ENCODE measurements around the gene POC1B. TPM values are rescaled to one million over a fixed set of nuclear protein-coding genes. Genes with fewer than 3 reads are reported as not detected.
A peak's percentile ranks its signal among the peaks of the same experiment; 100 is the strongest.

Gene POC1B
- total RNA-seq, 1 experiment from 2014 or later = 17.8 TPM

DNA sequence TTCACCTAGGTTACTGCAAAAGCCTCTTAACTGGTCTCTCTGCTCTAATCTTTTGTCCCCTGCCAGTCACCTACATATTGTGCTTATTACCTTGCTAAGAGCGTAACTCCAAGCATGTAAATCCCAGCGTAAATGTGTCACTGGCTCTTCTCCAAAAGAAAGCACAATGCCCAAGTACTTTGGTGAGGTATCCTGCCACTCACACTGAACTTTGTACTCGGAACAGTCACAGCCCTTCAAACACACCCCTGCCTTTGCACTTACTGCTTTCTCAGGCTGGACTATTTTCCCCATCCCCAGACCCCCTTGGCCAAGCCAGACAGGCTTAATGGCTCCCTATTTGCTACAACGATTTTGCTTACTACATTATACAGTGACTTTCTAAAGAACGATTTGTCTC is 33.0 kb downstream of the POC1B start:
- Mint-ChIP-seq H3K4me3 (no peak overlapping the region), H3K4me1 (peaks cover 6% of the 10 kb centered on the region; the same call in 1 of the 2 replicates), H3K36me3 (peaks cover 5% of the 10 kb centered on the region), H3K27me3 (ENCODE audit: low read depth) (no peaks in the 10 kb centered on the region), H3K27ac (no peak overlapping the region), H3K9me3 (no peaks in the 10 kb centered on the region)
- ATAC-seq (no peak), DNase-seq (ENCODE audit: low spot score) (no peak)
- POLR2A ChIA-PET = no interaction called here
- TF ChIP-seq FOXJ3 (CRISPR knock-in tag; IDR thresholded peaks at IDR 0.05; ENCODE audit: borderline replicate concordance) (no peak), SMAD4 (CRISPR knock-in tag; IDR thresholded peaks at IDR 0.05) (no peak), CREB1 (CRISPR knock-in tag; IDR thresholded peaks at IDR 0.05) (no peak), SOX15 (CRISPR knock-in tag; IDR thresholded peaks at IDR 0.05) (no peak), ZNF121 (CRISPR knock-in tag; IDR thresholded peaks at IDR 0.05) (no peak), GRHL2 (CRISPR knock-in tag; IDR thresholded peaks at IDR 0.05; ENCODE audit: insufficient replicate concordance, severe bottlenecking) (no peak), EMX1 (CRISPR knock-in tag; IDR thresholded peaks at IDR 0.05) (no peak), ATF2 (CRISPR knock-in tag; IDR thresholded peaks at IDR 0.05; ENCODE audit: borderline replicate concordance, low read depth) (no peak), ZNF138 (CRISPR knock-in tag; conservative IDR thresholded peaks at IDR 0.05) (no peak), GABPB1 (CRISPR knock-in tag; IDR thresholded peaks at IDR 0.05) (no peak), TP53 (CRISPR knock-in tag; IDR thresholded peaks at IDR 0.05) (no peak)
- TF ChIP-seq, protein P1, sequence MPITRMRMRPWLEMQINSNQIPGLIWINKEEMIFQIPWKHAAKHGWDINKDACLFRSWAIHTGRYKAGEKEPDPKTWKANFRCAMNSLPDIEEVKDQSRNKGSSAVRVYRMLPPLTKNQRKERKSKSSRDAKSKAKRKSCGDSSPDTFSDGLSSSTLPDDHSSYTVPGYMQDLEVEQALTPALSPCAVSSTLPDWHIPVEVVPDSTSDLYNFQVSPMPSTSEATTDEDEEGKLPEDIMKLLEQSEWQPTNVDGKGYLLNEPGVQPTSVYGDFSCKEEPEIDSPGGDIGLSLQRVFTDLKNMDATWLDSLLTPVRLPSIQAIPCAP (CRISPR knock-in tag; IDR thresholded peaks at IDR 0.05) = no peak
- TF ChIP-seq, protein P2, sequence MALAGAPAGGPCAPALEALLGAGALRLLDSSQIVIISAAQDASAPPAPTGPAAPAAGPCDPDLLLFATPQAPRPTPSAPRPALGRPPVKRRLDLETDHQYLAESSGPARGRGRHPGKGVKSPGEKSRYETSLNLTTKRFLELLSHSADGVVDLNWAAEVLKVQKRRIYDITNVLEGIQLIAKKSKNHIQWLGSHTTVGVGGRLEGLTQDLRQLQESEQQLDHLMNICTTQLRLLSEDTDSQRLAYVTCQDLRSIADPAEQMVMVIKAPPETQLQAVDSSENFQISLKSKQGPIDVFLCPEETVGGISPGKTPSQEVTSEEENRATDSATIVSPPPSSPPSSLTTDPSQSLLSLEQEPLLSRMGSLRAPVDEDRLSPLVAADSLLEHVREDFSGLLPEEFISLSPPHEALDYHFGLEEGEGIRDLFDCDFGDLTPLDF (CRISPR knock-in tag; IDR thresholded peaks at IDR 0.05) = no peak
- TF ChIP-seq, protein P3, sequence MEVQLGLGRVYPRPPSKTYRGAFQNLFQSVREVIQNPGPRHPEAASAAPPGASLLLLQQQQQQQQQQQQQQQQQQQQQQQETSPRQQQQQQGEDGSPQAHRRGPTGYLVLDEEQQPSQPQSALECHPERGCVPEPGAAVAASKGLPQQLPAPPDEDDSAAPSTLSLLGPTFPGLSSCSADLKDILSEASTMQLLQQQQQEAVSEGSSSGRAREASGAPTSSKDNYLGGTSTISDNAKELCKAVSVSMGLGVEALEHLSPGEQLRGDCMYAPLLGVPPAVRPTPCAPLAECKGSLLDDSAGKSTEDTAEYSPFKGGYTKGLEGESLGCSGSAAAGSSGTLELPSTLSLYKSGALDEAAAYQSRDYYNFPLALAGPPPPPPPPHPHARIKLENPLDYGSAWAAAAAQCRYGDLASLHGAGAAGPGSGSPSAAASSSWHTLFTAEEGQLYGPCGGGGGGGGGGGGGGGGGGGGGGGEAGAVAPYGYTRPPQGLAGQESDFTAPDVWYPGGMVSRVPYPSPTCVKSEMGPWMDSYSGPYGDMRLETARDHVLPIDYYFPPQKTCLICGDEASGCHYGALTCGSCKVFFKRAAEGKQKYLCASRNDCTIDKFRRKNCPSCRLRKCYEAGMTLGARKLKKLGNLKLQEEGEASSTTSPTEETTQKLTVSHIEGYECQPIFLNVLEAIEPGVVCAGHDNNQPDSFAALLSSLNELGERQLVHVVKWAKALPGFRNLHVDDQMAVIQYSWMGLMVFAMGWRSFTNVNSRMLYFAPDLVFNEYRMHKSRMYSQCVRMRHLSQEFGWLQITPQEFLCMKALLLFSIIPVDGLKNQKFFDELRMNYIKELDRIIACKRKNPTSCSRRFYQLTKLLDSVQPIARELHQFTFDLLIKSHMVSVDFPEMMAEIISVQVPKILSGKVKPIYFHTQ (CRISPR knock-in tag; IDR thresholded peaks at IDR 0.05) = no peak
- TF ChIP-seq, protein P4, sequence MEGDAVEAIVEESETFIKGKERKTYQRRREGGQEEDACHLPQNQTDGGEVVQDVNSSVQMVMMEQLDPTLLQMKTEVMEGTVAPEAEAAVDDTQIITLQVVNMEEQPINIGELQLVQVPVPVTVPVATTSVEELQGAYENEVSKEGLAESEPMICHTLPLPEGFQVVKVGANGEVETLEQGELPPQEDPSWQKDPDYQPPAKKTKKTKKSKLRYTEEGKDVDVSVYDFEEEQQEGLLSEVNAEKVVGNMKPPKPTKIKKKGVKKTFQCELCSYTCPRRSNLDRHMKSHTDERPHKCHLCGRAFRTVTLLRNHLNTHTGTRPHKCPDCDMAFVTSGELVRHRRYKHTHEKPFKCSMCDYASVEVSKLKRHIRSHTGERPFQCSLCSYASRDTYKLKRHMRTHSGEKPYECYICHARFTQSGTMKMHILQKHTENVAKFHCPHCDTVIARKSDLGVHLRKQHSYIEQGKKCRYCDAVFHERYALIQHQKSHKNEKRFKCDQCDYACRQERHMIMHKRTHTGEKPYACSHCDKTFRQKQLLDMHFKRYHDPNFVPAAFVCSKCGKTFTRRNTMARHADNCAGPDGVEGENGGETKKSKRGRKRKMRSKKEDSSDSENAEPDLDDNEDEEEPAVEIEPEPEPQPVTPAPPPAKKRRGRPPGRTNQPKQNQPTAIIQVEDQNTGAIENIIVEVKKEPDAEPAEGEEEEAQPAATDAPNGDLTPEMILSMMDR (IDR thresholded peaks at IDR 0.05) = no peak
- TF ChIP-seq, protein P5, sequence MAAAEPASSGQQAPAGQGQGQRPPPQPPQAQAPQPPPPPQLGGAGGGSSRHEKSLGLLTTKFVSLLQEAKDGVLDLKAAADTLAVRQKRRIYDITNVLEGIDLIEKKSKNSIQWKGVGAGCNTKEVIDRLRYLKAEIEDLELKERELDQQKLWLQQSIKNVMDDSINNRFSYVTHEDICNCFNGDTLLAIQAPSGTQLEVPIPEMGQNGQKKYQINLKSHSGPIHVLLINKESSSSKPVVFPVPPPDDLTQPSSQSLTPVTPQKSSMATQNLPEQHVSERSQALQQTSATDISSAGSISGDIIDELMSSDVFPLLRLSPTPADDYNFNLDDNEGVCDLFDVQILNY (CRISPR knock-in tag; IDR thresholded peaks at IDR 0.05) = no peak
- CTCF ChIA-PET = no interaction called here

- peak; percentile 83 for ATAC-seq
- CTCF ChIA-PET = no interaction called here
- Mint-ChIP-seq H3K27me3 (ENCODE audit: low read depth) (no peaks in the 10 kb centered on the region), H3K27ac (no peak overlapping the region), H3K36me3 (peaks cover under 1% of the 10 kb centered on the region; the same call in 1 of the 2 replicates), H3K9me3 (no peaks in the 10 kb centered on the region), H3K4me3 (no peak overlapping the region), H3K4me1 (peaks cover 7% of the 10 kb centered on the region)
- POLR2A ChIA-PET = no interaction called here
- DNase-seq (ENCODE audit: low spot score) = no peak
- TF ChIP-seq NFATC4 (CRISPR knock-in tag; IDR thresholded peaks at IDR 0.05) (no peak), ETV6 (CRISPR knock-in tag; IDR thresholded peaks at IDR 0.05) (no peak), ZBTB21 (CRISPR knock-in tag; IDR thresholded peaks at IDR 0.05; ENCODE audit: borderline replicate concordance) (no peak), FOXK1 (CRISPR knock-in tag; IDR thresholded peaks at IDR 0.05) (no peak), FOXP1 (CRISPR knock-in tag; IDR thresholded peaks at IDR 0.05; ENCODE audit: borderline replicate concordance) (no peak), NR1H2 (CRISPR knock-in tag; IDR thresholded peaks at IDR 0.05) (no peak), ATF6 (CRISPR knock-in tag; IDR thresholded peaks at IDR 0.05) (no peak), JAZF1 (CRISPR knock-in tag; IDR thresholded peaks at IDR 0.05) (no peak)
Measured at GRCh38 chr12:89490922-89491321, 34.9 kb downstream of the POC1B start.

Measured in WTC11 (cell line).